ENCODE measurements around the gene RNF13. TPM values are rescaled to one million over a fixed set of nuclear protein-coding genes. Genes with fewer than 3 reads are reported as not detected.

Gene RNF13
- total RNA-seq, 1 donor from 2014 or later, result 26.9 TPM

DNA sequence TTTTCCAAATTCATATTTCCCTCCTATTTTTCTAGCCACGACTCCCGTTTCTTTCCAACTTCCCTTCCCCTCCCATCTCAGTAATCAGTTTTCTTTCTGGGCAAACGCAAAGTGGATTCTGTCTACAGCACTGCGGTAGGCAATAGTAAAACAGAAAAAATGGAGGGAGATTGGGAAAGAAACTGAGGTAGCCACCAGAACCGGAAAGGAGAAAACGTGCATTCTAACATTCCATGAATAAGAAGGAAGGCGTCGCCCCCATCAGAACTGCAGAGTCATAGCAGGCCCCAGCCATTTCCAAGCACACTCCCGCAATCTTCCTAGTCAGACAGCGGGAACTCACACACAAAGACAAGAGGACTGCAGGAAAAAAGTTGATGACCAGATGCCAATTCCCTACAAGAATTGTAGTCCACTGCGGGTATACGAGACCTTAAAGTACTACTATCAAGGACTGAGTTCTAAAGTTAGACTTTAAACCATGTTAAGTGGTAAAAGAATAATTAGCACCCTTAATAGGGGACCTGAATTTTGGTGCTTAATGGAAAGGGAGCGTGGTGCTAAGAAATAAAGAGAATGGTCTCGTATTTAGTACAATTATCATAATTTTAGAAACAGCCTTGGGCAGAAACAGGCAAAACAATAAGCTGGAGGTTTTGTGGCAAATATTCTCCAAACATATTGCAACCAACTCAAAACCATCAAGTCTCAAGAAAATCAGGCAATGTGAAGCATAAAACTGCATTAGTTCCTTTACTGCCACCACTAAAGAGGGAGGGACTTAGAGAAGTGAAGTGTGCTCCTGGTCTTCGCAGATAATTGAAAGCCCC lies 156.3 kb downstream of the RNF13 start:
- H3K27me3 Mint-ChIP-seq (ENCODE audit: low read depth), result peaks cover 6% of the 10 kb centered on the region
- DNase-seq (ENCODE audit: low read depth, low spot score), result peak; percentile 46
- peak overlapping the region; percentile 99 for H3K27ac Mint-ChIP-seq (ENCODE audit: unreplicated experiment)
- TF ChIP-seq, protein P1, sequence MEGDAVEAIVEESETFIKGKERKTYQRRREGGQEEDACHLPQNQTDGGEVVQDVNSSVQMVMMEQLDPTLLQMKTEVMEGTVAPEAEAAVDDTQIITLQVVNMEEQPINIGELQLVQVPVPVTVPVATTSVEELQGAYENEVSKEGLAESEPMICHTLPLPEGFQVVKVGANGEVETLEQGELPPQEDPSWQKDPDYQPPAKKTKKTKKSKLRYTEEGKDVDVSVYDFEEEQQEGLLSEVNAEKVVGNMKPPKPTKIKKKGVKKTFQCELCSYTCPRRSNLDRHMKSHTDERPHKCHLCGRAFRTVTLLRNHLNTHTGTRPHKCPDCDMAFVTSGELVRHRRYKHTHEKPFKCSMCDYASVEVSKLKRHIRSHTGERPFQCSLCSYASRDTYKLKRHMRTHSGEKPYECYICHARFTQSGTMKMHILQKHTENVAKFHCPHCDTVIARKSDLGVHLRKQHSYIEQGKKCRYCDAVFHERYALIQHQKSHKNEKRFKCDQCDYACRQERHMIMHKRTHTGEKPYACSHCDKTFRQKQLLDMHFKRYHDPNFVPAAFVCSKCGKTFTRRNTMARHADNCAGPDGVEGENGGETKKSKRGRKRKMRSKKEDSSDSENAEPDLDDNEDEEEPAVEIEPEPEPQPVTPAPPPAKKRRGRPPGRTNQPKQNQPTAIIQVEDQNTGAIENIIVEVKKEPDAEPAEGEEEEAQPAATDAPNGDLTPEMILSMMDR (conservative IDR thresholded peaks at IDR 0.05), result no peak
- H3K36me3 Mint-ChIP-seq (ENCODE audit: low read depth), result peaks cover 14% of the 10 kb centered on the region
- H3K9me3 Mint-ChIP-seq, result no peaks in the 10 kb centered on the region
- peaks cover 59% of the 10 kb centered on the region for H3K4me1 Mint-ChIP-seq
- peak overlapping the region; percentile 96 for H3K4me3 Mint-ChIP-seq

DNA sequence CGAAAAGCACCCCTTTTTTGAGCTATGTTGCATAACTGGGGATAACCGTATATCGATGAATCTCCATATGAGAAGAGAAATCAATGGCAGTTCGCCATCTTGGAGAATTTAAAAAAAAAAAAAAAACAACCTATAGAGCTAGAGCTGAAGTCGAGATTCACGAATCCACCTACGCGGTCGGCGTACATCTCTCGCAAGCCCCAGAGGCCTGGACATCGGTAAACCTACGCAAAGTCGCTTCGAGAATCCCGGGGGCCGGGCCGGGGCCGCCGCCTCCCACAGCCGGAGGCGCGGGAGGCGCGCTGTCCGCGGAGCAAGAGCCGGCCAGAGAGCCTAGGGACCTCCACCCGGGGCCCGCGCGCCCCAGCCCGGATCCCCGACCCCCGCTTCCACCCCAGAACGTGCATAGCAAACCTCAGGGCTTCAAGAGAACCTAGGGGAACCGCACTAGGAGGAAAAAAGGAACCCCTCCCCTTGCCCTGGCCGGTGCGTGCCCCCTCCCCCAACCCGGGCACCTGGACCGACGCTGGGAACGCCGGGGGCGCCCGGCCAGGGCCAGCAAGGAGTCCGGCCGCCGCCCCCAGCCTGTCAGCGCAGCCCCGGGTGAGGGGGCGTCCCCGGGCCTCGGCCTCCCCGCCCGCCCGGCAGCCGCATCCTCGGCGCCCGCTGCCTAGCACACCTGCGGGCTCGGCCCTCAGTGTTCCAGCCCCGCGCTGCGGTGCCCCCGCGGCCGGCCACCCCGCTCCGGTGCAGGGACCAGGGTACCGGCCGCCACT lies 157.1 kb downstream of the RNF13 start:
- H3K36me3 Mint-ChIP-seq (ENCODE audit: low read depth), result peaks cover 14% of the 10 kb centered on the region
- peak overlapping the region; percentile 99 for H3K27ac Mint-ChIP-seq (ENCODE audit: unreplicated experiment)
- DNase-seq (ENCODE audit: low read depth, low spot score), result peak; percentile 77
- H3K4me3 Mint-ChIP-seq, result peak overlapping the region; percentile 96
- H3K4me1 Mint-ChIP-seq, result peaks cover 51% of the 10 kb centered on the region
- TF ChIP-seq, protein P1 (conservative IDR thresholded peaks at IDR 0.05), result no peak
- peaks cover 6% of the 10 kb centered on the region for H3K27me3 Mint-ChIP-seq (ENCODE audit: low read depth)
- no peaks in the 10 kb centered on the region for H3K9me3 Mint-ChIP-seq

DNA sequence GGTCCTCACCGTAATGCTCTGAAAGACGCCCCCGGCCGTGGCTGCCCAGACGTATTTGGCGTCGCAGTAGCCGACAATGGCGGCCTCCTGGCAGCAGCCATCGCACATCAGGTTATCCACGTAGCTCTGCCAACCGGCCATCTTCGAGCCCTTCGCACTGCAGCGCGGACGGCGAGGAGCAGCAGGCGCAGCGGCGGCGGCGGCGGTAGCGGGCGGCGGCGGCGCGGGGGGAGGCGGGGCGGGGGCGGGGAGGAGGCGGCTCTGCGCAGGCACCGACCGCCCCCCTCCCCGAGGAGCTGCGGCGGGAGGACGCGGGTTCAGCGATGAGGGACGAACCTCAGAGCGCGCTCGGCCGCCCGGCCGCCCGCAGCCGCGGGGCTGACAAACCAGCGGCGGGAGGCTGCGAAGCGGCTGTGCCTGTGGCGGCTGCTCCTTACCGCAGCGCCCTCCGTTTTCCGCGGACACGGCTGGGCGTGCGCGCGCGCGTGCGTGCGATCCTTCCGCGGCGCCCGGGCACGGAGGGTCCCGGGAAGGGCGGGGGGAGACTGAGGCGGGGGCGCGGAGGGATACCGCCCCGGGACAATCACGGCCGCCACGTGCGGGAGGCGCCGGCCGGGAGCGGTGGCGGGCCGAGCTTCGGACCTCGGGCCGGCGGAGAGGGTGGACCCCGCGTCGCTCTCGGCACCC lies 157.8 kb downstream of the RNF13 start, which contains the start of gene PFN2:
Gene PFN2, minus strand, starts transcription at position 180 of the 687 bp plus-strand sequence. Its CDS starts 39 bp downstream, at position 141.
- peak; percentile 80 for DNase-seq (ENCODE audit: low read depth, low spot score)
- H3K27ac Mint-ChIP-seq (ENCODE audit: unreplicated experiment), result peak within 1 kb of the TSS; percentile 99
- H3K4me3 Mint-ChIP-seq, result peak within 1 kb of the TSS; percentile 99
- peaks cover 6% of the 10 kb centered on the region for H3K27me3 Mint-ChIP-seq (ENCODE audit: low read depth)
- no peaks in the 10 kb centered on the region for H3K9me3 Mint-ChIP-seq
- peaks cover 44% of the 10 kb centered on the region for H3K4me1 Mint-ChIP-seq
- TF ChIP-seq, protein P1 (conservative IDR thresholded peaks at IDR 0.05), result no peak
- peaks cover 14% of the 10 kb centered on the region for H3K36me3 Mint-ChIP-seq (ENCODE audit: low read depth)

DNA sequence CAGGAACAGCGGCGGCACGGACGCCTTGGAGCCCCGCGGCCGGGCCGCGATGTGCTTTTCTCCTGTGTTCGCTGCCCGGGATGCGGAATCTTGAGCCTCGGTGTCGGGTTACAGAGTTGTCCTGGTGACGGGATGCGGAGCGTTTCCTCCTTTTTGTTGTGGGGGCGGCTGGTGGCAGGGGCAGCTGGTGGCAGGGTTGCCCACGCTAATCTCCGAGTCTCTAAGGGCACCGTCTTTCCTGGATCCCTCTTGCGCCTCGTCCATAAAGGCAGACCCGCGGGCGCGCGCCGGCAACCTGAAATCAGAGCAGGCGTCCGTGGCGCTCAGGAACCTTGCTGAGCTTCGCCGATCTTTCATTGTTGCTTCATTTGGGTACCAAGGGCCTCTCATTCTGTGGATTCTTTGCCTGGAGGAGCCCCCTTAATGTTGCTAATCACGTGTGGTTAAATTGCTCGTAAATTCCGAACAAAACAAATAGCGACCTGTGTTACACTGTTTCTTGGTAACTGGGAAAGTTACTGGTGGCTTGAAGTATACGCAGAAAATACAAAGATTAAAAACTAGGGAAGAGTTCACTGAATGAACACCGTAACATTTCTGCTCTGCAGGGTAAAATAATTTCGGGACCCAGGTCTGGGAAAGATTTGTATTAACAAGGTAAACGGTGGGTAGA lies 158.5 kb downstream of the RNF13 start:
- Mint-ChIP-seq H3K36me3 (ENCODE audit: low read depth) (peaks cover 11% of the 10 kb centered on the region), H3K27me3 (ENCODE audit: low read depth) (peaks cover 6% of the 10 kb centered on the region), H3K4me1 (peaks cover 37% of the 10 kb centered on the region), H3K27ac (ENCODE audit: unreplicated experiment) (peak overlapping the region; percentile 99), H3K4me3 (peak overlapping the region; percentile 99), H3K9me3 (no peaks in the 10 kb centered on the region)
- DNase-seq (ENCODE audit: low read depth, low spot score), result no peak
- TF ChIP-seq, protein P1 (conservative IDR thresholded peaks at IDR 0.05), result no peak

DNA sequence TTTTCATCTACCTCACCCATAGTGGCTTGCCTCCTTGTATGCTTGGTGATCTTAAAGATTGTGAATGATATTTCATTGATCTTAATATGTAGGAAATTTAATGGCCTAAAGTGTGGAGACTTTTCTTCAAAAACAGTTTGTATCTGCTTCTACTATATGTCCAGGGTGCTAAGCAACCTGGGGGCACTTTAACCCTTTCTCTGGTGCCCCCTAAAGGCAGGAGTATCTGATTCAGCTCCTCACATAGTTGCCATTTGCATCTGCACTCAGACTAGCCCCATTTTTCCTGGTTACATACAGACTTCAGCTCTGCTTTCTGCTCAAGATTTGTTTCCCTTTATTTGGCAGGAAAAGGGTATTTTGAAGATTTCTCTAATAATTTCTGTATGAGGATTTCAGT lies 162.9 kb downstream of the RNF13 start:
- no peak overlapping the region for H3K27ac Mint-ChIP-seq (ENCODE audit: unreplicated experiment)
- peaks cover 14% of the 10 kb centered on the region for H3K36me3 Mint-ChIP-seq (ENCODE audit: low read depth)
- H3K4me1 Mint-ChIP-seq, result peaks cover 15% of the 10 kb centered on the region
- TF ChIP-seq, protein P1 (conservative IDR thresholded peaks at IDR 0.05), result no peak
- H3K4me3 Mint-ChIP-seq, result peak overlapping the region; percentile 34
- peaks cover 4% of the 10 kb centered on the region for H3K27me3 Mint-ChIP-seq (ENCODE audit: low read depth)
- DNase-seq (ENCODE audit: low read depth, low spot score), result no peak
- H3K9me3 Mint-ChIP-seq, result peaks cover 2% of the 10 kb centered on the region

Data from neural crest cell (in vitro differentiated cells).